Spinal cord (tissue), 10 donors: ENCODE data around the gene CAVIN1. TPM values are rescaled to one million over a fixed set of nuclear protein-coding genes. Genes with fewer than 3 reads are reported as not detected.

Source experiments
- DNase-seq, 6 donors: peaks; one replicate each; pipeline versions ENCODE4 v3.0.0 to v3.0.0-alpha.2; 2013 to 2015; ENCODE audit warnings: low spot score in 6 of 6, low read depth in 4 of 6
- H3K27ac ChIP-seq: one replicate; pipeline ENCODE4 v1.5.1; 2013; ENCODE audit warnings: low read depth, low read length, control low read depth
- H3K27me3 ChIP-seq: one replicate; pipeline ENCODE4 v1.6.1; 2013; ENCODE audit warnings: low read length; ENCODE audit not compliant: control insufficient read depth, insufficient read depth
- H3K36me3 ChIP-seq: one replicate; pipeline ENCODE4 v1.6.1; 2013; ENCODE audit warnings: low read length; ENCODE audit not compliant: control insufficient read depth, insufficient read depth
- H3K4me1 ChIP-seq: one replicate; pipeline ENCODE4 v1.6.1; 2013; ENCODE audit warnings: low read length; ENCODE audit not compliant: control insufficient read depth, insufficient read depth
- H3K4me3 ChIP-seq: one replicate; pipeline ENCODE4 v1.5.1; 2013; ENCODE audit warnings: low read depth, low read length, control low read depth
- H3K9me3 ChIP-seq: one replicate; pipeline ENCODE4 v1.6.1; 2013; ENCODE audit warnings: low read length; ENCODE audit not compliant: control insufficient read depth, insufficient read depth
- WGBS: methylation state at CpG from one replicate; pipeline ENCODE4 v1.1.5; 2013; ENCODE audit warnings: missing lambda C conversion rate; ENCODE audit not compliant: insufficient coverage; 5-methylcytosine and 5-hydroxymethylcytosine counted together
- polyA plus RNA-seq, 2 donors: library from polyadenylated mRNA; unstranded; fragments of 120-200 nt; gene quantifications; one replicate each; pipeline ENCODE4 v1.2.1, GENCODE V29; 2013; ENCODE audit not compliant: insufficient read length in 2 of 2
- total RNA-seq, 2 donors: library from RNA; depleted of rRNA in 1 of 2; stranded (reverse); fragments of 120-200 nt in 1 of 2; fragments of >200 nt in 1 of 2; gene quantifications; one replicate each; pipeline versions ENCODE4 v1.2.3 to v1.2.4, GENCODE V29; 2013 to 2014
- donor health status: healthy.

The CAVIN1 gene
- total and polyA plus RNA-seq, 4 donors = 30.9 to 151 (median 58.8) TPM

DNA sequence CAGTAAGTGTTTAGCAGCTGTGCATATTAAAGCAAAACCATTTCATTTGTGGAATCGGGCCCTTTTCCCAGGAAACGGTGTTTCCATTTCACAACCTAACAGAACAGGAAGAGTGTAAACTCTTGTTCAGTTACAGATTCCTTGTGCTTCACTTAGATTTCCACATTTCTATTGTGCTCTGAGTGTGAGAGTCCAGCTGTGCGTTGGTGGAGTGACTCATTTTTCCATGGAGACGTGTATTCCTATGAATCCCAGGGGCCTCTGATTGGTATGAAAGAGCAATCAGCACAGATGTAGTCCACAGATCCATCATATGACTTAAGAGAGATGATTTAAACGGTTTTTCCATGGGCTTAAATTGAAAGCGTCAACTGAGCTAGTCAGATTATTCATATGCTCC lies 13.3 kb upstream of the CAVIN1 start:
- peak in 1 of 6 donors; percentile 24 for DNase-seq
- no CpG with 5 or more reads among the region's 6 CpGs for WGBS
- H3K36me3 ChIP-seq = no peaks in the 10 kb centered on the region
- no peaks in the 10 kb centered on the region for H3K4me1 ChIP-seq
- no peak overlapping the region for H3K4me3 ChIP-seq
- H3K27ac ChIP-seq = peak overlapping the region; percentile 25
- no peaks in the 10 kb centered on the region for H3K9me3 ChIP-seq
- H3K27me3 ChIP-seq = no peaks in the 10 kb centered on the region

DNA sequence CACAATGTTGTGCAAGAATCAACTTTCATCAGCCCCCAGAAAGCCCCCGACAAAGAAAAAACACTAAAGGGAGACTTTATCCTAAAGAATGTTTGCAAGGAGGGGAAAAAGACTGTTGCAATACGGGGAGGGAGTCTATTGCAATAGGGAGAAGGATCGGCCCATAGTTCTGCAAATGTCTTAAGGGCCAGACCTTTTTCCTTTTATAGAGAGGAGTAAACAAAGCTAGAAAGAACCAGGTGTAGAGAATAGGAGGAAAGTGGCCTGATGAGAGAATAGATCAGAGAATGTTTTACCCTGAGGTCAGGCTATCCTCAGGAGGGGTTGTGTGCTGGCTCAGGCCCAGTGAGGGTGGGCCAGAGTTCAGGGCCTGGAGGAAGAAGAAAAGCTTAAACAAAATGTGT lies 8.7 kb upstream of the CAVIN1 start:
- WGBS = 86% methylated on average over 2 of the region's 3 CpGs
- H3K27ac ChIP-seq = no peak overlapping the region

DNA sequence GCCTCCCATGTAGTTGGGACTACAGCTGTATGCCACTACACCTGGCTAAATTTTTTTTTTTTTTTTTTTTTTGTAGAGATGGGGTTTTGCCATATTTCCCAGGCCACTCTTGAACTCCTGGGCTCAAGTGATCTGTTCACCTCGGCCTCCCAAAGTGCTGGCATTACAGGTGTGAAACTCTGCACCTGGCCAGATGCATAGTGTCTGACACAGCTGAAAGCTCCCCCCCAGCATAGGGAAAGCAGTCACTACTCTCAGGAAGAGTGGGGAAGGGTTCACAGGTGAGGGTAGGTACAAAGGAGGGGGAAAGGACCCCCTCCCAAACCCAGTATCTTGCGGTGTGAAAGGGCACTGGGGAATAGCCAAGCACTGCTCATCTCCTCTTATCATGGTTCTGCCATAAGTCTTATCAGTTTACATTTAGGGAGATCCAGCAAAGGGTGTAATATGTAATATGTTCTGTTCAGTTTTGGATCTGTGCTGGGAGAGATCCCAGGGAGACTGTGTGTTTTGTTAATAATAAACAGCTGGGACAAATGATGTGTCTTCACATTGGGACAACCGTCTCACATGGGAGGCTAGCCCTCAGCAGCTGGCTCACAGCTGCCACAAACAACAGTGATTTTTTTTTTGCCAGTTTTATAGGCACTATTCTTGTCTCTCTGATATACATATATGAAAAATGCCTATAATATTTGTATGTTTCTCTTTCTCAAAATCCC lies 6.8 kb upstream of the CAVIN1 start:
- H3K4me3 ChIP-seq = no peak overlapping the region
- H3K36me3 ChIP-seq = no peaks in the 10 kb centered on the region
- H3K4me1 ChIP-seq = peaks cover 7% of the 10 kb centered on the region
- peaks cover 2% of the 10 kb centered on the region for H3K27me3 ChIP-seq
- 71% methylated on average over 1 of the region's 3 CpGs for WGBS
- no peak overlapping the region for H3K27ac ChIP-seq
- DNase-seq = no peak
- no peaks in the 10 kb centered on the region for H3K9me3 ChIP-seq

More for the DNA sequence above, 8.7 kb upstream of the CAVIN1 start:
- Histone ChIP-seq H3K4me3 (no peak overlapping the region), H3K9me3 (no peaks in the 10 kb centered on the region), H3K27me3 (no peaks in the 10 kb centered on the region), H3K36me3 (no peaks in the 10 kb centered on the region), H3K4me1 (peaks cover 7% of the 10 kb centered on the region)
- no peak for DNase-seq

DNA sequence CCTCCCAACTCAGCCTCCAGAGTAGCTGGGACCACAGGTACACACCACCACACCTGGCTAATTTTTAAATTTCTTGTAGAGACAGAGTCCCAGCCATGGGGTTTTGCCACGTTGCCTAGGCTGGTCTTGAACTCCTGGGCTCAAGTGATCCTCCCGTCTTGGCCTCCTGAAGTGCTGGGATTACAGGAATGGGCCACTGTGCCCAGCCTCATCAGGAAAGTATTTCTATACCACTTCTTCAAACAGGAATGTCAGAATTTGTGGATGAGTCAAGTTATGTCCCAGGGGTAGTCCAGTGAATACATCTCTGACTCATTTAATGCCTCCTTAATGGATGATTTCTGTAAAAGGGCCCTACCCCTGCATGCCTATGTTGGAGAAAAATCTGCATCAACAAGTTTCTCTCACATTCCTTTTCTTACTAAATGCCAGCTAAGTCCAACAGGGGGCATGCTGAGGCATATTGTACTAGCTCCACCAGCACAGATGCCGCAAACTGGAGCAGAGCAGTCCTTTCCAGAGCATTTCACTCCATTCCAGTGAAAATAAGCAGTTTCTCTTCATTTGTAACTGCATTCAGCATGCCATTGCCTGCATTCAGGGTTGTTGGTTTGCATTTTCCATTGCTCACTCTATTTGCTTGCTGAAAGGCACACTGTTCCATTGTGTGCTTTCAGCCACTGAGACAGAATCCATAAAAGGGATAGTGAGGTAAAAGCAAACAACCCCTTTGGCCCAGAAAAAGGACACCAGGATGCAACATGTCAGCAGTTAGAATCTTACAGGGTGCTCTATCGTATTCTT lies 5.3 kb upstream of the CAVIN1 start:
- Histone ChIP-seq H3K4me3 (no peak overlapping the region), H3K36me3 (no peaks in the 10 kb centered on the region), H3K4me1 (peaks cover 8% of the 10 kb centered on the region), H3K27me3 (peaks cover 3% of the 10 kb centered on the region), H3K9me3 (no peaks in the 10 kb centered on the region), H3K27ac (peak overlapping the region; percentile 80)
- peak in 3 of 6 donors; percentile 57 to 88 (median 84) for DNase-seq
- 6% methylated on average over 2 of the region's 4 CpGs for WGBS

DNA sequence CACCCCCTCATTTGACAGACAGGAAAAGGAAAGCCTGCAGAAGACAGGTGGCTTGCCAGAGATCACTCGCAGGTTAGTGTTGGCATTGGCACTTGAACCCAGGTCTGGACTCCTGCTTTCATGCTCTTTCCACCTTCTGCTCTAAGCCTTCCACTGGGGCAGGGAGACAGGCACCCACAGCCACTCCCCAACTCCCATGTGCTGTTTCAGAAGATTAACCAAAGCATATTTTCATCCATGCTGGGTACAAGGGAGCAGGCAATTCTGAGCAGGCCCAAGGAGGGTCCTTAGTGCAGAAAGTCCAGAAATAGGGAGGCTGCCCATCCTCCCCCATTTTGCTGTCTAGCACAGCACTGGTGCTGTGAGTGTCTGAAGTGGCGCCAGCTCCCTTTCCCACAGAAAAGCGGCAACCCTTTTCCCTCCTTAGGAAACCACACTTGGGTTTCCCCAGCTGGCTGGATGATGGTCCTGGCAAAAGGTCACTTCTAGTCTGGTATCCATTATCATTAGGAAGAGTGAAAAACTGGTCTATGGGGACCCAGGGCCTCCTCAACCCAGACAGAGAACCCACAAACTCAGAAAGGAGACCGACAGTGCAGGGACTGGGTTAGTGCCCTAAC lies 2.0 kb upstream of the CAVIN1 start:
- Histone ChIP-seq H3K27ac (no peak overlapping the region), H3K9me3 (no peaks in the 10 kb centered on the region), H3K4me3 (no peak overlapping the region), H3K4me1 (peaks cover 32% of the 10 kb centered on the region), H3K36me3 (peaks cover 2% of the 10 kb centered on the region), H3K27me3 (peaks cover 36% of the 10 kb centered on the region)
- 60% methylated on average over 1 of the region's 4 CpGs for WGBS
- no peak for DNase-seq

DNA sequence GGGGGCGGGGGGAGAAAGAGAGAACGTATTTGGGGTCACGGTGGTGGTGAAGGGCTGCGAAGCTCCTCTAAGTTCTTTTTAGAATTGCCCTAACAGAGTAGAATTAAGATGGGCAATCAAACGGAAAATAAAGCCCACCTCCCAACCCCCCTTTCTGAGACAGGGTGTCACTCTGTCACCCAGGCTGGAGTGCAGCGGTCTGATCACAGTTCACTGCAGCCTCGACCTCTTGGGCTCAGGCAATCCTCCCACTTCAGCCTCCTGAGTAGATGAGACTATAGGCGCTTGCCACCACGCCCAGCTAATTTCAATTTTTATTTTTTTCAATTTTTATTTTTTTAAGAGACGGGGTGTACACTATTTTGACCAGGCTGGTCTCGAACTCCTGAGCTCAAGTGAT lies 710 bp upstream of the CAVIN1 start:
- H3K4me3 ChIP-seq = peak overlapping the region; percentile 93
- peaks cover 2% of the 10 kb centered on the region for H3K36me3 ChIP-seq
- no peak for DNase-seq
- H3K27me3 ChIP-seq = peaks cover 43% of the 10 kb centered on the region
- H3K4me1 ChIP-seq = peaks cover 30% of the 10 kb centered on the region
- H3K27ac ChIP-seq = peak overlapping the region; percentile 93
- H3K9me3 ChIP-seq = no peaks in the 10 kb centered on the region
- WGBS = 66% methylated on average over 5 of the region's 11 CpGs

DNA sequence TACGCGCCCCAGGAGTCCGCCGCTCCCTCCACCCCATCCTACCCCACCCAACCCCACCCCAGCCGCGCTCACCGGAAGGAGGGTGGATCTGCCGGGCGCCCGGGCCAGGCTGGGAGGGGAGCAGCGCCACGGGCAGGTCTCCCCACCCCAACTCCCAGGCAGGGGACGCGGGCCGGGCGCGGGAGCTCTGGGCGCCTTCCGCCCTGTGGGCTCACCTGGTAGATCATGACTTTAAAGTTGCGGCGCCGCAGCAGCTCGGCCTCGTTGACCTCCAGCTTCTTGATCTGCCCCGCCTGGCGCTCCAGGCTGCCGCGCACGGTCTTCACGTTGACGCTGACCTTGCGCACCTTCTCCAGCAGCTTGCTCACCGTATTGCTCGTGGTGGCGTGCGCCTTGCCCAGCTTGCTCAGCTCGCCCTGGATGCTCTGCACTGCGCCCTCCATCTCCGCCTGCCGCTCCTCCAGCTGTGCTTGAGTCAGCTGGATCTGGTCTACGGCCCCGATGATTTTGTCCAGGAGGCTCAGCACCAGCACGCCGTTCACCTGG lies 571 bp downstream of the CAVIN1 start:
- peak overlapping the region; percentile 93 for H3K4me3 ChIP-seq
- H3K9me3 ChIP-seq = no peaks in the 10 kb centered on the region
- peak overlapping the region; percentile 93 for H3K27ac ChIP-seq
- DNase-seq = no peak
- H3K4me1 ChIP-seq = peaks cover 25% of the 10 kb centered on the region
- H3K27me3 ChIP-seq = peaks cover 43% of the 10 kb centered on the region
- peaks cover 2% of the 10 kb centered on the region for H3K36me3 ChIP-seq
- WGBS = under 1% methylated on average over 42 of the region's 44 CpGs

DNA sequence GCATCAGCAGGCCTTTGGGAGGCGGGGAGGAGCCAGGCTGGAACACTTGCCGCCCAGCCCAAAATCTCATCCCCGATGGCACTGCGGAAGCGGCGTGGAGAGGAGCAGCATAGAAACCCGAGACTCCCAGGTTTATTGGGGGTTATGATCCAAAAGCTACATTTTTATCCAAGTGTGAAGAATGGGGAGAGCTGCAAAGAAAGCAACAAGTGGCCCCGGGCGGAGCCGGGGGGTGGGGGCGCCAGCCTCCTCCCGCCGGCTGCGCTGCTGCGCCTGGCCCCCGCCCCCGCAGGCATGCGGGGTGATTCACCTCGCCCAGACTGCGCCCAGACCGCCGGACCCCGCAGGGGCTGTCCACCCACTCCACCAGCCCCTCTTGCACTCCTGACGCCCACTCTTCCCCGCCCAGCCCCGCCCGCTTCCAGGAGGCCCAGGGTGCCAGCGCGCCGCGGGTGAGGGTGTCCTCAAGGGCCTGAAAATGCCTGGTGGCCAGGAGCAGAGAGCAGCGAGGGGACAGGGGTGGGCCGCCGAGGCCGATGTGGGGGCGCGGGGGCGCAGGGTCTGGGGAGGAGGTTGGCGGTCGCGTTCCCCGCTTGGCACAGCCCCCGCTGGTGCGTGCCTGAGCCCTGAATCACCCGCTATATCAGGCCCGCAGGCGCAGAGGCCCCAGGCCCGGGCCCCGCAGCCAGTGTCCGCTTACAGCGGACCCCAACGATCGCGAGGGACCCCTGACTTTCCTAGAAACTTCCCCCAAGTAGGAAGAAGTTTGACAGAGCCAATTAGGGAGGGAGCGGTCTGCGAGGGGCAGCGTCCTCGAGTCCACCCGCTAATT lies 1.3 kb downstream of the CAVIN1 start:
- under 1% methylated on average over 52 of the region's 59 CpGs for WGBS
- DNase-seq = peak in 1 of 6 donors; percentile 32
- H3K4me3 ChIP-seq = peak overlapping the region; percentile 93
- H3K27ac ChIP-seq = peak overlapping the region; percentile 93
- peaks cover 25% of the 10 kb centered on the region for H3K4me1 ChIP-seq
- no peaks in the 10 kb centered on the region for H3K9me3 ChIP-seq
- peaks cover 2% of the 10 kb centered on the region for H3K36me3 ChIP-seq
- H3K27me3 ChIP-seq = peaks cover 43% of the 10 kb centered on the region

DNA sequence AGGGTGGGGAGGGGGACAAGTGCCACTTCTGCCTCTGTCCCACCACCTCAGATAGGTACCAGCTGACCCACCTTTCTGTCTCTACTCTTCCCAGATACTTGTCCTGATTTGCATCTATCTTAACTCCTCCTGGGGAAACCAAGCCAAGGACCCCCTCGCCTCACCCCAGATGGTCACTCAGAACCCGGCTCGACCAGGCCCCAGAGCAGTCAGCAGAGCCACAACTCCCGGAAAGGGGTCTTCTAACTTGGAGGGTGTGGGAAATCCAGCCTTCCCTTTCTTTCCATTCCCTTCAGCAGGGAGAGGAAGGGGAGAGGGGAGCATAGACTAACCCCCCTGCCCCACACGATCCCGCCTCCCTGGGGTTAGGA lies 1.9 kb downstream of the CAVIN1 start:
- no peak for DNase-seq
- H3K9me3 ChIP-seq = no peaks in the 10 kb centered on the region
- peak overlapping the region; percentile 58 for H3K27ac ChIP-seq
- peaks cover 2% of the 10 kb centered on the region for H3K36me3 ChIP-seq
- peaks cover 25% of the 10 kb centered on the region for H3K4me1 ChIP-seq
- WGBS = no CpG with 5 or more reads among the region's 6 CpGs
- peaks cover 40% of the 10 kb centered on the region for H3K27me3 ChIP-seq
- peak overlapping the region; percentile 93 for H3K4me3 ChIP-seq
